ENCODE measurements around the gene TTN.

DNA sequence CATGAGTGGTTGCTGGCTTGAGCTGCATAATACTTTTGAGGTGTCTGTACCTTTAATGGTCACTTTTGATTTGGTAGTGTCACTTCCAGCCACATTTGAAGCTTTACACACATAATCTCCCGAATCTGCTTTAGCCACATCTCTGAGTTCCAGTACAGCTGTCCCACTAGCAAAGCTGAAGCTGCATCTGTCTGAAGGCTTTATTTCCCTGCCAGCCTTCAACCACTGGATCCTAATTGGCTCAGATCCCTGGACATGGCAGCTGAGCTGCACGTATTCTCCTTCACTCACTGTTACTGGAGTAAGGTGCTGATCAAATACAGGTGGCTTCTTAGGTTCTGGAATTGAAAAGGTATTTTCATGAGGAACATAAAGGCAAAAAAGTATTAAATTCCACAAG, 99.7 kb downstream of the TTN start:
- TF ChIP-seq, protein P1, sequence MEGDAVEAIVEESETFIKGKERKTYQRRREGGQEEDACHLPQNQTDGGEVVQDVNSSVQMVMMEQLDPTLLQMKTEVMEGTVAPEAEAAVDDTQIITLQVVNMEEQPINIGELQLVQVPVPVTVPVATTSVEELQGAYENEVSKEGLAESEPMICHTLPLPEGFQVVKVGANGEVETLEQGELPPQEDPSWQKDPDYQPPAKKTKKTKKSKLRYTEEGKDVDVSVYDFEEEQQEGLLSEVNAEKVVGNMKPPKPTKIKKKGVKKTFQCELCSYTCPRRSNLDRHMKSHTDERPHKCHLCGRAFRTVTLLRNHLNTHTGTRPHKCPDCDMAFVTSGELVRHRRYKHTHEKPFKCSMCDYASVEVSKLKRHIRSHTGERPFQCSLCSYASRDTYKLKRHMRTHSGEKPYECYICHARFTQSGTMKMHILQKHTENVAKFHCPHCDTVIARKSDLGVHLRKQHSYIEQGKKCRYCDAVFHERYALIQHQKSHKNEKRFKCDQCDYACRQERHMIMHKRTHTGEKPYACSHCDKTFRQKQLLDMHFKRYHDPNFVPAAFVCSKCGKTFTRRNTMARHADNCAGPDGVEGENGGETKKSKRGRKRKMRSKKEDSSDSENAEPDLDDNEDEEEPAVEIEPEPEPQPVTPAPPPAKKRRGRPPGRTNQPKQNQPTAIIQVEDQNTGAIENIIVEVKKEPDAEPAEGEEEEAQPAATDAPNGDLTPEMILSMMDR (conservative IDR thresholded peaks at IDR 0.05), result no peak
- TF ChIP-seq EZH2 (IDR thresholded peaks at IDR 0.05; ENCODE audit: low read depth), result no peak

Measured in PC-9 (cell line).